ENCODE results near the gene FXR1.
A peak's percentile ranks its signal among the peaks of the same experiment; 100 is the strongest.

The FXR1 gene

DNA sequence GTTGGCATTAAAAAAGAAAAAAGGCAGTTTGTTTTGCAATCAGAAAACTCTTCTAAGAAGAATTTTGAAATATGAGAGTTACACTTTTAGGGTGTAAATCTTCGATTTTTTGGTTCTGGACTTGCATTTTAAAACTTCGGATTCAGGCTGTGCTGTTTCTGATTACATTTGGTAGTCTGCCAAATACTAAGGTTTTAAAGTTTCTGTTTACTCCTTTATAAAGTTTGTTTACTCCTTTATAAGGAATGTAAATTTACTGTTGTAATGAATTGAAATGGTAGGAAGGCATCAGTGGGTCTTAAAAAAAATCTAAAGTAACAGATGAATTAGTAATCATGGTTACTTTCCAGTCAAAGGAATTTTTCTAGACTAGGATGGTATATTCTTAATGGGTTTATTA lies 14.1 kb downstream of the FXR1 start:
- no peak overlapping the region for H2BK5ac ChIP-seq (ENCODE audit: low read depth, low read length, poor library complexity, severe bottlenecking)
- H3K27ac ChIP-seq (ENCODE audit: low read length, poor library complexity, severe bottlenecking), result no peak overlapping the region
- H3K18ac ChIP-seq (ENCODE audit: low read depth in 1 of 2, low read length in 2 of 2), result no peak overlapping the region
- H3K4me2 ChIP-seq (ENCODE audit: low read length, poor library complexity, severe bottlenecking), result no peak overlapping the region
- no peak overlapping the region for H3K4me3 ChIP-seq (ENCODE audit: insufficient read depth in 1 of 2, low read depth in 1 of 2, low read length in 2 of 2)
- H3K4me1 ChIP-seq (ENCODE audit: control insufficient read depth, insufficient read depth, low read depth, low read length), result peaks cover 8% of the 10 kb centered on the region
- DNase-seq, result peak; percentile 45
- H2BK15ac ChIP-seq (ENCODE audit: low read depth, poor library complexity, severe bottlenecking), result no peak overlapping the region
- H3K4ac ChIP-seq (ENCODE audit: low read depth in 1 of 2, low read length in 2 of 2), result no peak overlapping the region
- no peak overlapping the region for H2BK12ac ChIP-seq (ENCODE audit: low read length in 2 of 2)
- no peaks in the 10 kb centered on the region for H3K9me3 ChIP-seq (ENCODE audit: control insufficient read depth, low read length)
- no peak overlapping the region for H2BK120ac ChIP-seq (ENCODE audit: low read depth, low read length)
- no peak overlapping the region for H3K23ac ChIP-seq (ENCODE audit: low read length in 2 of 2)
- no peaks in the 10 kb centered on the region for H3K79me1 ChIP-seq (replicated peaks; ENCODE audit: low read length, poor library complexity, severe bottlenecking)
- H4K91ac ChIP-seq (ENCODE audit: low read length), result no peak overlapping the region
- H3K14ac ChIP-seq (ENCODE audit: low read length in 2 of 2), result no peak overlapping the region
- no peak overlapping the region for H4K8ac ChIP-seq (ENCODE audit: low read length)
- no peak overlapping the region for H2AFZ ChIP-seq (ENCODE audit: low read depth, low read length)
- H3K27me3 ChIP-seq (ENCODE audit: control insufficient read depth in 1 of 2, insufficient read depth in 1 of 2, low read length in 2 of 2), result no peaks in the 10 kb centered on the region
- H2AK5ac ChIP-seq (ENCODE audit: low read length, severe bottlenecking), result no peak overlapping the region
- H3K9ac ChIP-seq (ENCODE audit: low read length), result peak overlapping the region; percentile 15
- H3K36me3 ChIP-seq (ENCODE audit: control insufficient read depth in 1 of 2, insufficient read depth in 2 of 2, low read depth in 1 of 2, low read length in 2 of 2), result peaks cover 0 to 14% of the 10 kb centered on the region in 2 experiments
- 91% methylated on average over 2 of the region's 2 CpGs for WGBS

DNA sequence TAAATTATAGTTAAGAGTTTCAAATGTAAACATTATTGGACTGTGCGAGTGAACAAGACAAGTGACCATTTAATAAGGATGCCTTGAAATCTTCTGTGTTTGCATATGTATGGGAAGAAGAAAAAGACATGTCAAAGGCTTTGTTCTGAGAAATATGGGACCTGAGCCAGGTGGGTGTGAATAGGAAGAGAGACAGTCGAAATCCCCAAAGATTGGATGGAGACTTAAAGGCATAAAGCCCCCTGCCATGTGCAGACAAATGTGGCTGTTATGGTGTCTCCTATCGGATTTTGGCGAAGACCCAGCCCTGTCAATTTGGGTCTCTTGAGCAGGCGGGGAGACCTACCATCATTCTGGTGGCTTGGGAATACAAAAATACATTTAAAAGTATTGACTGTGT lies 16.9 kb downstream of the FXR1 start:
- H2AFZ ChIP-seq (ENCODE audit: low read depth, low read length), result no peak overlapping the region
- H3K36me3 ChIP-seq (ENCODE audit: control insufficient read depth in 1 of 2, insufficient read depth in 2 of 2, low read depth in 1 of 2, low read length in 2 of 2), result peaks cover 0 to 4% of the 10 kb centered on the region in 2 experiments
- no peak overlapping the region for H3K9ac ChIP-seq (ENCODE audit: low read length)
- H3K79me1 ChIP-seq (replicated peaks; ENCODE audit: low read length, poor library complexity, severe bottlenecking), result no peaks in the 10 kb centered on the region
- no peak overlapping the region for H3K18ac ChIP-seq (ENCODE audit: low read depth in 1 of 2, low read length in 2 of 2)
- no peak overlapping the region for H2AK5ac ChIP-seq (ENCODE audit: low read length, severe bottlenecking)
- H3K4me1 ChIP-seq (ENCODE audit: control insufficient read depth, insufficient read depth, low read depth, low read length), result peaks cover 8% of the 10 kb centered on the region
- no peak overlapping the region for H2BK120ac ChIP-seq (ENCODE audit: low read depth, low read length)
- H3K27ac ChIP-seq (ENCODE audit: low read length, poor library complexity, severe bottlenecking), result no peak overlapping the region
- H2BK5ac ChIP-seq (ENCODE audit: low read depth, low read length, poor library complexity, severe bottlenecking), result no peak overlapping the region
- no peaks in the 10 kb centered on the region for H3K9me3 ChIP-seq (ENCODE audit: control insufficient read depth, low read length)
- H3K23ac ChIP-seq (ENCODE audit: low read length in 2 of 2), result no peak overlapping the region
- DNase-seq, result no peak
- no peak overlapping the region for H2BK12ac ChIP-seq (ENCODE audit: low read length in 2 of 2)
- no peak overlapping the region for H2BK15ac ChIP-seq (ENCODE audit: low read depth, poor library complexity, severe bottlenecking)
- H4K91ac ChIP-seq (ENCODE audit: low read length), result no peak overlapping the region
- H3K4me2 ChIP-seq (ENCODE audit: low read length, poor library complexity, severe bottlenecking), result no peak overlapping the region
- no peak overlapping the region for H3K4me3 ChIP-seq (ENCODE audit: insufficient read depth in 1 of 2, low read depth in 1 of 2, low read length in 2 of 2)
- no peak overlapping the region for H4K8ac ChIP-seq (ENCODE audit: low read length)
- no peak overlapping the region for H3K14ac ChIP-seq (ENCODE audit: low read length in 2 of 2)
- 99% methylated on average over 5 of the region's 5 CpGs for WGBS
- no peaks in the 10 kb centered on the region for H3K27me3 ChIP-seq (ENCODE audit: control insufficient read depth in 1 of 2, insufficient read depth in 1 of 2, low read length in 2 of 2)
- no peak overlapping the region for H3K4ac ChIP-seq (ENCODE audit: low read depth in 1 of 2, low read length in 2 of 2)

DNA sequence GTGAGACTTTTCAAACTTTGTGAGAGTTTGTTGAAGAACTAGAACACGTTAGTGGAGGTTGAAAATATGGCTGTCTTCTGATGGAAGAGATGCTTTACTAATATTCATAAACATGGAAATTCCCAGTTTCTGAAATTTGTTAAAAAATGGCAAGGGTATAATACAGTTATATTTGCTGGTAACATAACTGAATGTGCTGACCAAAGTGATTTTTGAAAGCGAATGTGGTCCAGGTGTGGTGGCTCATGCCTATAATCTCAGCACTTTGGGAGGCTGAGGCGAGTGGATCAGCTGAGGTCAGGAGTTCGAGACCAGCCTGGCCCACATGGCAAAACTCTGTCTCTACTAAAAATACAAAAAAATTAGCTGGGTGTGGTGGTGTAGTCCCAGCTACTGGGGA lies 18.1 kb downstream of the FXR1 start:
- Histone ChIP-seq H4K8ac (ENCODE audit: low read length) (no peak overlapping the region), H2BK12ac (ENCODE audit: low read length in 2 of 2) (no peak overlapping the region), H3K4me1 (ENCODE audit: control insufficient read depth, insufficient read depth, low read depth, low read length) (peaks cover 5% of the 10 kb centered on the region), H3K27ac (ENCODE audit: low read length, poor library complexity, severe bottlenecking) (no peak overlapping the region), H3K9me3 (ENCODE audit: control insufficient read depth, low read length) (no peaks in the 10 kb centered on the region), H3K36me3 (ENCODE audit: control insufficient read depth in 1 of 2, insufficient read depth in 2 of 2, low read depth in 1 of 2, low read length in 2 of 2) (peaks cover 0 to 16% of the 10 kb centered on the region in 2 experiments), H4K91ac (ENCODE audit: low read length) (no peak overlapping the region), H2AK5ac (ENCODE audit: low read length, severe bottlenecking) (no peak overlapping the region), H3K23ac (ENCODE audit: low read length in 2 of 2) (no peak overlapping the region), H2BK120ac (ENCODE audit: low read depth, low read length) (no peak overlapping the region), H3K18ac (ENCODE audit: low read depth in 1 of 2, low read length in 2 of 2) (no peak overlapping the region), H3K14ac (ENCODE audit: low read length in 2 of 2) (no peak overlapping the region), H2AFZ (ENCODE audit: low read depth, low read length) (no peak overlapping the region), H3K79me1 (replicated peaks; ENCODE audit: low read length, poor library complexity, severe bottlenecking) (no peaks in the 10 kb centered on the region), H3K4me3 (ENCODE audit: insufficient read depth in 1 of 2, low read depth in 1 of 2, low read length in 2 of 2) (no peak overlapping the region), H2BK15ac (ENCODE audit: low read depth, poor library complexity, severe bottlenecking) (no peak overlapping the region), H3K9ac (ENCODE audit: low read length) (no peak overlapping the region), H3K27me3 (ENCODE audit: control insufficient read depth in 1 of 2, insufficient read depth in 1 of 2, low read length in 2 of 2) (no peaks in the 10 kb centered on the region), H2BK5ac (ENCODE audit: low read depth, low read length, poor library complexity, severe bottlenecking) (no peak overlapping the region), H3K4ac (ENCODE audit: low read depth in 1 of 2, low read length in 2 of 2) (no peak overlapping the region), H3K4me2 (ENCODE audit: low read length, poor library complexity, severe bottlenecking) (no peak overlapping the region)
- WGBS, result 100% methylated on average over 2 of the region's 4 CpGs
- no peak for DNase-seq

DNA sequence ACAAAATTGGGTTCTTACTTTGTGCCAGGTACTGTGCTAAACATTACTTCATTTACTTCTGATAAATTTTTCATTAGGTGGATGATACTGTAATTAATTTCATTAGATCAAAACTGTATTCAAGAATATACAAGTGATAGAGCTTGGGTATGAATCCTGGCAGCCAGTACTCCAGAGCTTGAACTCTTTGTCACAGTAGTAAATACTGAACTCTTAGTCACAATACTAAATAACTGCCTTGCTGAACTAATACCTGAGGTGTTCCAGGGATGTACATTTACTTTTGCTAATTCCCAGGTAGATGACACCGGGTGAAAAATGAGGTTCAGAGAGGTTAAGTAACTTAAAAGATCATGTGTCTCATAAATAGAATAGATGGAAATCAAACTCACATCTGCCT lies 20.3 kb downstream of the FXR1 start:
- Histone ChIP-seq H3K9ac (ENCODE audit: low read length) (no peak overlapping the region), H3K18ac (ENCODE audit: low read depth in 1 of 2, low read length in 2 of 2) (no peak overlapping the region), H2BK5ac (ENCODE audit: low read depth, low read length, poor library complexity, severe bottlenecking) (no peak overlapping the region), H3K36me3 (ENCODE audit: control insufficient read depth in 1 of 2, insufficient read depth in 2 of 2, low read depth in 1 of 2, low read length in 2 of 2) (peaks cover 7 to 37% of the 10 kb centered on the region in 2 experiments), H3K27me3 (ENCODE audit: control insufficient read depth in 1 of 2, insufficient read depth in 1 of 2, low read length in 2 of 2) (no peaks in the 10 kb centered on the region), H3K4me3 (ENCODE audit: insufficient read depth in 1 of 2, low read depth in 1 of 2, low read length in 2 of 2) (no peak overlapping the region), H2AFZ (ENCODE audit: low read depth, low read length) (no peak overlapping the region), H2BK120ac (ENCODE audit: low read depth, low read length) (no peak overlapping the region), H3K4me1 (ENCODE audit: control insufficient read depth, insufficient read depth, low read depth, low read length) (peaks cover 5% of the 10 kb centered on the region), H4K8ac (ENCODE audit: low read length) (no peak overlapping the region), H2BK15ac (ENCODE audit: low read depth, poor library complexity, severe bottlenecking) (no peak overlapping the region), H3K4ac (ENCODE audit: low read depth in 1 of 2, low read length in 2 of 2) (no peak overlapping the region), H2AK5ac (ENCODE audit: low read length, severe bottlenecking) (no peak overlapping the region), H3K4me2 (ENCODE audit: low read length, poor library complexity, severe bottlenecking) (no peak overlapping the region), H4K91ac (ENCODE audit: low read length) (no peak overlapping the region), H3K9me3 (ENCODE audit: control insufficient read depth, low read length) (no peaks in the 10 kb centered on the region), H3K27ac (ENCODE audit: low read length, poor library complexity, severe bottlenecking) (no peak overlapping the region), H3K14ac (ENCODE audit: low read length in 2 of 2) (no peak overlapping the region), H3K79me1 (replicated peaks; ENCODE audit: low read length, poor library complexity, severe bottlenecking) (peaks cover 1% of the 10 kb centered on the region), H3K23ac (ENCODE audit: low read length in 2 of 2) (no peak overlapping the region), H2BK12ac (ENCODE audit: low read length in 2 of 2) (no peak overlapping the region)
- no peak for DNase-seq
- no CpG with 5 or more reads among the region's 1 CpG for WGBS
